ENCODE measurements around the gene SLC38A7.

DNA sequence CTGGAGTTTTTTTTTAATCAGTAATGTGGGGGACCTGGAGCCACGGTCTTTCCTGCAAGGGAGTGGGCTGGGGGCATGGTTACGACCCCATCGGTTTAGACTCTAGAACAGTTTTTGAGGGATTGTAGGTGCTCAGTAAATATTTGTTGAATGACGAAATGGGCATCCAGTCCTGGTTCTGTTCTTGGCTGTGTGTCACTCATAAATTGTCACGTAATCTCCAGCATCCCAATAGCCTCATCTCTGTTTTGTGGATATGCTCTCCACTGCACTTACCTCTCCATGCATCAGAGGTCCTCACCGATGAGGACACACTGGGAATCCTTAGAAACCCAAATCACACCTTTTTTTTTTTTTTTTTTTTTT lies 497 bp upstream of the SLC38A7 start:
- no peak for TF ChIP-seq GABPA (IDR thresholded peaks at IDR 0.05; ENCODE audit: low read depth)
- TF ChIP-seq CTCF (IDR thresholded peaks at IDR 0.05; ENCODE audit: insufficient read depth, low read length), result no peak
- TF ChIP-seq, protein P1, sequence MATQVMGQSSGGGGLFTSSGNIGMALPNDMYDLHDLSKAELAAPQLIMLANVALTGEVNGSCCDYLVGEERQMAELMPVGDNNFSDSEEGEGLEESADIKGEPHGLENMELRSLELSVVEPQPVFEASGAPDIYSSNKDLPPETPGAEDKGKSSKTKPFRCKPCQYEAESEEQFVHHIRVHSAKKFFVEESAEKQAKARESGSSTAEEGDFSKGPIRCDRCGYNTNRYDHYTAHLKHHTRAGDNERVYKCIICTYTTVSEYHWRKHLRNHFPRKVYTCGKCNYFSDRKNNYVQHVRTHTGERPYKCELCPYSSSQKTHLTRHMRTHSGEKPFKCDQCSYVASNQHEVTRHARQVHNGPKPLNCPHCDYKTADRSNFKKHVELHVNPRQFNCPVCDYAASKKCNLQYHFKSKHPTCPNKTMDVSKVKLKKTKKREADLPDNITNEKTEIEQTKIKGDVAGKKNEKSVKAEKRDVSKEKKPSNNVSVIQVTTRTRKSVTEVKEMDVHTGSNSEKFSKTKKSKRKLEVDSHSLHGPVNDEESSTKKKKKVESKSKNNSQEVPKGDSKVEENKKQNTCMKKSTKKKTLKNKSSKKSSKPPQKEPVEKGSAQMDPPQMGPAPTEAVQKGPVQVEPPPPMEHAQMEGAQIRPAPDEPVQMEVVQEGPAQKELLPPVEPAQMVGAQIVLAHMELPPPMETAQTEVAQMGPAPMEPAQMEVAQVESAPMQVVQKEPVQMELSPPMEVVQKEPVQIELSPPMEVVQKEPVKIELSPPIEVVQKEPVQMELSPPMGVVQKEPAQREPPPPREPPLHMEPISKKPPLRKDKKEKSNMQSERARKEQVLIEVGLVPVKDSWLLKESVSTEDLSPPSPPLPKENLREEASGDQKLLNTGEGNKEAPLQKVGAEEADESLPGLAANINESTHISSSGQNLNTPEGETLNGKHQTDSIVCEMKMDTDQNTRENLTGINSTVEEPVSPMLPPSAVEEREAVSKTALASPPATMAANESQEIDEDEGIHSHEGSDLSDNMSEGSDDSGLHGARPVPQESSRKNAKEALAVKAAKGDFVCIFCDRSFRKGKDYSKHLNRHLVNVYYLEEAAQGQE (IDR thresholded peaks at IDR 0.05; ENCODE audit: insufficient replicate concordance, low read depth), result no peak

Measured in HL-60 (cell line).